Vagina (tissue), 2 donors: Measurements from ENCODE around the gene LRMDA. TPM values are rescaled to one million over a fixed set of nuclear protein-coding genes. Genes with fewer than 3 reads are reported as not detected.

Experiments
- DNase-seq, 2 donors: peaks; one replicate each; pipeline ENCODE4 v3.0.0-alpha.2; 2017; ENCODE audit errors: extremely low spot score in 2 of 2
- H3K27ac ChIP-seq: fragments of 200-600 bp; sonication (generic); one replicate; pipeline ENCODE4 v1.5.1; 2019
- H3K27me3 ChIP-seq: fragments of 200-600 bp; sonication (generic); one replicate; pipeline ENCODE4 v1.5.1; 2019
- H3K36me3 ChIP-seq, 2 donors: fragments of 200-600 bp; sonication (generic); one replicate each; pipeline ENCODE4 v1.5.1; 2017 to 2019
- H3K4me1 ChIP-seq: fragments of 200-600 bp; sonication (generic); one replicate; pipeline ENCODE4 v1.5.1; 2019
- H3K4me3 ChIP-seq, 2 donors: fragments of 200-600 bp; sonication (generic); 1 replicate in 1 of 2; 2 replicates in 1 of 2; pipeline ENCODE4 v1.5.1; 2016 to 2019
- H3K9me3 ChIP-seq: fragments of 200-600 bp; sonication (generic); one replicate; pipeline ENCODE4 v1.5.1; 2019
- POLR2A ChIP-seq, 2 donors: fragments of 450-650 bp; IDR thresholded peaks; one replicate each; pipeline ENCODE4 v1.6.1; 2017; ENCODE audit warnings: antibody characterized with exemption in 2 of 2, mild to moderate bottlenecking in 2 of 2, moderate library complexity in 2 of 2
- POLR2AphosphoS5 ChIP-seq, 2 donors: sonication (generic); formaldehyde crosslinking; IDR thresholded peaks; one replicate each; pipeline ENCODE4 v1.9.0; 2017; ENCODE audit warnings: antibody characterized with exemption in 2 of 2, mild to moderate bottlenecking in 2 of 2, low read depth in 1 of 2; ENCODE audit not compliant: insufficient read depth in 1 of 2
- intact Hi-C: fragments of 100-400 bp; cut with DNase I; formaldehyde crosslinking; loops from one replicate; pipeline ENCODE4 v1.15.1; 2023
- total RNA-seq: library from RNA; depleted of rRNA; stranded (reverse); fragments of >200 nt; gene quantifications from one replicate; pipeline ENCODE4 v1.2.3, GENCODE V29; 2016
- TF ChIP-seq, protein P1 (sequence below), 3 experiments: fragments of 450-650 bp in 2 of 3; fragments of 200-600 bp in 1 of 3; sonication (generic) in 1 of 3; IDR thresholded peaks; one replicate each; pipeline ENCODE4 v1.5.1; 2017 to 2019; ENCODE audit warnings: antibody characterized with exemption in 3 of 3, mild to moderate bottlenecking in 2 of 3, moderate library complexity in 2 of 3

The LRMDA gene
- total RNA-seq, 1 donor from 2014 or later: 22.6 TPM

DNA sequence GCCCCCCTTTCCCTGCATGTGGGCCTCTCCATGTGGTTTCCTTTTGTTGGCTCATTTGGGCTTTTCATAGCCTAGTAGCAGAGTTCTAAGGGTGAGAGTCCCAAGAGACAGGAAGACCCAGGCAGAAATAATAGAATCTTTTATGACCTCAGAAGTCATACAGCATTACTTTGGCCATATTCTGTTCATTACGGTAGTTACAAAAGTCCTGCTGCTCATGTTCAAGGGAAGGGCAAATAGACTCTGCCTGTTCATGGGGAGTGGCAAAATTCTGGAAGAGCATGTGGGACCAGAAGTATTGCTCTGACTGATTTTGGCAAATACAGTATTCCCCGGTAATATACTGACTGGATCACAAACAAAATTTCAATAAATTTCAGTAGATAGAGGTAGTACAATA is 910.3 kb downstream of the LRMDA start:
- Histone ChIP-seq H3K4me3 (no peak overlapping the region), H3K27ac (no peak overlapping the region), H3K36me3 (no peaks in the 10 kb centered on the region), H3K9me3 (no peaks in the 10 kb centered on the region), H3K27me3 (no peaks in the 10 kb centered on the region), H3K4me1 (peaks cover 8% of the 10 kb centered on the region)
- DNase-seq: no peak
- TF ChIP-seq, protein P1, sequence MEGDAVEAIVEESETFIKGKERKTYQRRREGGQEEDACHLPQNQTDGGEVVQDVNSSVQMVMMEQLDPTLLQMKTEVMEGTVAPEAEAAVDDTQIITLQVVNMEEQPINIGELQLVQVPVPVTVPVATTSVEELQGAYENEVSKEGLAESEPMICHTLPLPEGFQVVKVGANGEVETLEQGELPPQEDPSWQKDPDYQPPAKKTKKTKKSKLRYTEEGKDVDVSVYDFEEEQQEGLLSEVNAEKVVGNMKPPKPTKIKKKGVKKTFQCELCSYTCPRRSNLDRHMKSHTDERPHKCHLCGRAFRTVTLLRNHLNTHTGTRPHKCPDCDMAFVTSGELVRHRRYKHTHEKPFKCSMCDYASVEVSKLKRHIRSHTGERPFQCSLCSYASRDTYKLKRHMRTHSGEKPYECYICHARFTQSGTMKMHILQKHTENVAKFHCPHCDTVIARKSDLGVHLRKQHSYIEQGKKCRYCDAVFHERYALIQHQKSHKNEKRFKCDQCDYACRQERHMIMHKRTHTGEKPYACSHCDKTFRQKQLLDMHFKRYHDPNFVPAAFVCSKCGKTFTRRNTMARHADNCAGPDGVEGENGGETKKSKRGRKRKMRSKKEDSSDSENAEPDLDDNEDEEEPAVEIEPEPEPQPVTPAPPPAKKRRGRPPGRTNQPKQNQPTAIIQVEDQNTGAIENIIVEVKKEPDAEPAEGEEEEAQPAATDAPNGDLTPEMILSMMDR (IDR thresholded peaks at IDR 0.05): no peak
- TF ChIP-seq POLR2A (IDR thresholded peaks at IDR 0.05) (no peak), POLR2AphosphoS5 (IDR thresholded peaks at IDR 0.05; ENCODE audit: insufficient read depth in 1 of 2, low read depth in 1 of 2) (no peak)
- intact Hi-C loops: no loop called here

DNA sequence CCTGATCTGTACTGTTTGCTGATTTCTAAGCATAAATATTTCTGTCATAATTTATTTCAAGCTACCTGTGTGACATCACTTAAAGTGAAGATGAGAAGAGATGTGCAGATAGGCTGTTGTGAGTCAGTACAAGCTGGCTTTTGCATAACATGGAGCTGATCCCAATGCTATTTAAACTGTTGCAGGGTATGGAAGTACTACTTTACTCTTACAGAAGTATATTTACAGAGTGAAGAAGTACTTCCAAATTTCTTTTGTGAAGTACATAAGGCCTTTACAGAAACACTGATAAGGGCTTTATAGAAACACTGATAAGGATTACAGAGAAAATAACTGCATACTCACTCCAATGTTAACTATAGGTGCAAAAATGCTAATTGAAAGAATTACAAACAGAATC is 911.6 kb downstream of the LRMDA start:
- no peaks in the 10 kb centered on the region for H3K4me1 ChIP-seq
- TF ChIP-seq POLR2AphosphoS5 (IDR thresholded peaks at IDR 0.05; ENCODE audit: insufficient read depth in 1 of 2, low read depth in 1 of 2) (no peak), POLR2A (IDR thresholded peaks at IDR 0.05) (no peak)
- TF ChIP-seq, protein P1 (IDR thresholded peaks at IDR 0.05): no peak
- no peaks in the 10 kb centered on the region for H3K36me3 ChIP-seq
- no peak for DNase-seq
- no peaks in the 10 kb centered on the region for H3K9me3 ChIP-seq
- no peaks in the 10 kb centered on the region for H3K27me3 ChIP-seq
- intact Hi-C loops: no loop called here
- no peak overlapping the region for H3K27ac ChIP-seq
- no peak overlapping the region for H3K4me3 ChIP-seq

DNA sequence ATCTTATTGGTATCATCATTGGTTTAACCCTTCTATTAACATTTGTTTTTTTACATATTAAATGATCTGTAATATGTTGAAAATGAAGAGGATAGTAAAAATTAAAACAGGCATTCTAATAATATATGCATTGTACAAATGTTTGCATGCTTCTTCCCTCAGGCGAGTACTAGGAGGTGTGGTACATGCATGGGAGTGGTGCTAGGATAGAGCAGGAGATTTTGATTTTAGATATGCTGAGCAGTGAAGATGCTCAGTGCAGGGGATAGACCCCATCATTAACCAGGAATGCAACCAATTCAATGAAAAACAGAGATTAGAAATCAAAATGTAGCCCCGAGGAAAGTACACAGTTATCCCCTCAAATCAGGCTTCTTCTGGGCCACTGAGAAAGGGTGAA is 916.4 kb downstream of the LRMDA start:
- H3K27me3 ChIP-seq: no peaks in the 10 kb centered on the region
- intact Hi-C loops: no loop called here
- no peaks in the 10 kb centered on the region for H3K4me1 ChIP-seq
- no peak for DNase-seq
- no peaks in the 10 kb centered on the region for H3K36me3 ChIP-seq
- H3K4me3 ChIP-seq: no peak overlapping the region
- TF ChIP-seq, protein P1 (IDR thresholded peaks at IDR 0.05): no peak
- TF ChIP-seq POLR2AphosphoS5 (IDR thresholded peaks at IDR 0.05; ENCODE audit: insufficient read depth in 1 of 2, low read depth in 1 of 2) (no peak), POLR2A (IDR thresholded peaks at IDR 0.05) (no peak)
- H3K9me3 ChIP-seq: no peaks in the 10 kb centered on the region
- H3K27ac ChIP-seq: no peak overlapping the region

DNA sequence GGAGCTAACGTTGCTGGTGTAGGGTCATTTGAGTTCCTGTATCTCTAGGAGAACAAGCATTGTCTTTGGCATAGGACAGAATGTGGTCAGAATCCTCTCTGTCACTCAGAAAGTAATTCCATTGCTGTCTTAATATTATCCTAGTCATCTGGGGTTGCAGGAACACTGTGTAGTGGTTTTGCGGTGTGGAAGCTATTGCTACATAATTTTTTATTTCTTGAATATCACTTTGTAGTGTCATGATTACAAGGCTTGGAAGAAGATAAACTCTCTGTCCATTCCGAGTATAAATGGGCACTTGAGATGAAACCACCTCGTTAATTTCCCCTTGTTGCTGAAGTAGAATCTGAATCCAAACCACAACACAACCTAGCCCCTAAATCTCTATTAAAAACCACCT is 919.2 kb downstream of the LRMDA start:
- no peak for TF ChIP-seq POLR2A (IDR thresholded peaks at IDR 0.05)
- no peak for TF ChIP-seq POLR2AphosphoS5 (IDR thresholded peaks at IDR 0.05; ENCODE audit: insufficient read depth in 1 of 2, low read depth in 1 of 2)
- TF ChIP-seq, protein P1 (IDR thresholded peaks at IDR 0.05): no peak
- no peaks in the 10 kb centered on the region for H3K27me3 ChIP-seq
- H3K36me3 ChIP-seq: no peaks in the 10 kb centered on the region
- no peaks in the 10 kb centered on the region for H3K4me1 ChIP-seq
- no peak overlapping the region for H3K4me3 ChIP-seq
- H3K9me3 ChIP-seq: no peaks in the 10 kb centered on the region
- intact Hi-C loops: no loop called here
- no peak overlapping the region for H3K27ac ChIP-seq
- no peak for DNase-seq

DNA sequence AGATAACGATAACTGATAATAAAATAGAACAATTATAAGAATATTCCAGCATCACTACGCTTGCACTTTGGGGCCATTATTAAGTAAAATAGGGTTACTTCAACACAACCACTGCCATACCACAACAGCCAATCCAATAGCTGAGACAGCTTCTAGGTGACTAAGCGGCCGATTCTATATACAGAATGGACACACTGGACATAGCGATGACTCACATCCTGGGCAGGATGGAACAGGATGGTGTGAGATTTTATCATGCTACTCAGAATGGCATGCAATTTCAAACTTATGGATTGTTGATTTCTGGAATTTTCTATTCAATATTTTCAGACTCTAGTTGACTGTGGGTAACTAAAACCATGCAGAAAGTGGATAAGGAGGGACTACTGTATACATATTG is 920.9 kb downstream of the LRMDA start:
- no peak overlapping the region for H3K27ac ChIP-seq
- no peak for DNase-seq
- H3K27me3 ChIP-seq: no peaks in the 10 kb centered on the region
- H3K36me3 ChIP-seq: no peaks in the 10 kb centered on the region
- no peaks in the 10 kb centered on the region for H3K9me3 ChIP-seq
- H3K4me3 ChIP-seq: no peak overlapping the region
- no peaks in the 10 kb centered on the region for H3K4me1 ChIP-seq
- TF ChIP-seq POLR2A (IDR thresholded peaks at IDR 0.05) (no peak), POLR2AphosphoS5 (IDR thresholded peaks at IDR 0.05; ENCODE audit: insufficient read depth in 1 of 2, low read depth in 1 of 2) (no peak)
- TF ChIP-seq, protein P1 (IDR thresholded peaks at IDR 0.05): no peak
- intact Hi-C loops: no loop called here
